NCI-H2107 (cell line): ENCODE measurements around the gene RTP5.
"Not testable (repeated sequence)": the region's sequence is repeated elsewhere in the genome, so short reads cannot be mapped to it uniquely, and the experiment has no call there.

Experiments
- DNase-seq: peaks from one replicate; lab custom pipeline; 2025; lab: John Stamatoyannopoulos, UW

Gene RTP5

DNA sequence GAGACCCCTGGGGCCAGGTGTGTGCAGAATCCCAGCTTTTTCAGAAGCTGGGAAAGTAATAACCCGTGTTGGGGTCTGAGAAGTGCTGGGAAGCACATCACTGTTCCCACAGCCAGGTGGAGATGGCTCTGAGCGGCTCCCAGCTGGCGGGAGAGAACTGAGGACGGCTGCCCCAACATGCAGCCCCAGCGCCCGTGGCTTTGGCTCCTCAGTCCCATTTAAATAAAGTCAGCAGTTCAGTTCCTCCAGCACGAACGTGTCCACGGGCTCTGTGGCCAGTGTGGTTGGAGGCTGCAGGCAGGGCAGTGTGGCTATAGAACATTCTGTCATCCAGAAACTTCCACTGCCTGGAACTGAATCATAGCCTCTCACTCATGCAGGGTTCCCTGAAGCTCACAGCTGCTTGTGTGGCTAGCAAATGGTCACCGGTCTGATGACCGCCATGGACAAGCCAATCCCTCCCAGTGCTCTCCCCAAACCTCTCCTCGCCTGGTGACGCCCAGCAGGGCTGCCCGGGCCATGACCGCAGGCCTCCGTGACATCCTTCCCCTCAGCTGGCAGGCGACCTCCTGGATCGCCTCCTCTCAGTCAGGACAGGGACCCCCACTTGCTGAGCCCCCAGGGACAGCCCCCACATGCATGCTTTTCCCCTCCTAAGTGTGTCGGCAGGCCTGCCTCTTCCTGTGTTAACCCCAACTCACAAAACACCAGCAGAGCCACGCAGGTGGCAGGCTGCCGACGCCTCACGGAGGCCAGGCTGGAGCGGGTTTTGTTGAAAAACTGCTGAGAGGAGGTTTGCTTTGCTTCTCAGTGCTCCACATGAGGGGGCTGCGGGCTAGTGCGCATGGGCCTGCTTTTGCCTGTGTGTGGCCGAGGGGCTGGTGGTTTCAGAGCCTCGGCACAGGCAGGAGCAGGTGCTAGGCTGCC, 1.3 kb downstream of the RTP5 start:
- DNase-seq, result no peak

DNA sequence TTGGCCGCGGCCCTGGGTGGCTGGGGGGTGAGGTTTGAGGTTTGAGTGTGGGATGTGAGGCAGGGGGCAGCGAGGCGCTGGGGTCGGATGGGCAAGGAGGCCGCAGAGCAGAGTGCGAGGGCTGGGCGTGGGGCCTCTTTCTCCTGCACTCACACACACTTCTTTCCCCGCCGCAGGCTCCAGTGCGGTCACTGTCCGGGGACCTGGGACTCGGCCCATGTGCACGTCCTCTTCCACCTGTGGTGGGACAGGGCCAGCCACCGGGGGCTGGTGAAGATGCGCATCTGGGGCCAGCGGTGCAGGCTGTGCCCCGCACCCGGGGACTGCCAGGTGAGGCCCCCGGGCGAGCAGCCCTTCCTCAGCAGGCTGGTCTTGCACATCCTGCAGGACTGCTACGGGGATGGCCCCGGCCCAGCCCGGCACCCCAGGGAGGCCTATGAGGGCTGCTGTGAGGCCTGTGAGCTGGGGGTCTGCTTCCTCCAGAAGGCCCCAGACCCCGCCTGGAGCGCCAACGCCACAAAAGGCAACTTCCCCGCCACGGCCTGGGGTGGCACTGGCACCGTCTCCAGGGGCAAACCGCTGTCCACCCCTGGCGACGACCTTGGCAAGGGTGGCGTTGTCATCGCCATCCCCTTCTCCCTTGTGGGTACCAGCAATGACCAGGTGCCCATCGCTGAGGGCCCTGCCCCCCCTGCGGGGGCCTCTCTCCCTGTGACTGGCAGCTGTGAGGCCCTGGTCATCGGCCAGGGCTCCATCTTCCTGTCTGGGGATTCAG, 2.2 kb downstream of the RTP5 start:
- DNase-seq, result no peak

GRCh38 chr2:241872313-241872642, 2.7 kb downstream of the RTP5 start:
- DNase-seq, result no peak

DNA sequence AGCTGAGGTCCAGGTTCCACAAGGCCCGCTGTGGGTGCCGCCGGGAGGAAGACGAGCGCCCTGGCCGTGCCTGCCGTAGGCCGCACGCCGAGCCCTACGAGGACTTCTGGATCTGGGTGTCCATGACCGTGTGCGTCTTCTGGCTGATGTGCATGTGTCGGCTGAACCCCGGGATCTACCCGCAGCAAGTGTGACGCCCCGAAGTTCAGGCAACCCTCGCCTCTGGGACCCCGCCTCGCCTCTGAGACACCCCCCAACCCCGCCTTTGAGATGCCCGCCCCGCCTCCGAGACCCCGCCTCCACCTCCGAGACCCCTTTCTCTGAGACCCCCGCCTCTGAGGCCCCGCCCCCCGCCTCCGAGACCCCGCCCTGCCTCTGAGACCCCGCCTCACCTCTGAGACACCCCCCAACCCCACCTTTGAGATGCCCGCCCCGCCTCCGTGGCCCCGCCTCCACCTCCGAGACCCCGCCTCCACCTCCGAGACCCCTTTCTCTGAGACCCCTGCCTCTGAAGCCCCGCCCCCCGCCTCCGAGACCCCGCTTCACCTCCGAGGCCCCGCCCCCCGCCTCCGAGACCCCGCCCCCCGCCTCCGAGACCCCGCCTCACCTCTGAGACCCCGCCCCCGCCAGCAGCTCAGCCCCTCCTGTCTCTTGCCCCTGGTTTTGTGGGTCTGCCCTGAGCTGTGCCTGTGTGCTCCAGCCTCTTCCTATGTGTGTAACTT, 3.7 kb downstream of the RTP5 start:
- DNase-seq, result no peak

DNA sequence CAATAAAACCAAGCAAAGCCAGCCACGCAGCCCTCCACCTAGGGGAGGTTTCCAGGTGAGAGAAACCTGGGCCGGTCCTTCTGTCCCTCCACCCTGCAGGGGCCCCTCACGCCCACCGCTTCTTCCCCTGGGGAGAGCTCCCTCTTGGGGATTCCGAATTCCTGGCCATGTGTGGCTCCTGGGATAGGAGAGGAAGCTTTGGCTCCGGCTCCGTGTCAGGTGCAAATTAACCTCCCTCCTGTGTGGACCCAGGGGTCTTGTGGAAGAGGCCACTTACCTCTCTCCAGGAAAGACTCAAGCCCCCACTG, 4.2 kb downstream of the RTP5 start:
- DNase-seq, result no peak

DNA sequence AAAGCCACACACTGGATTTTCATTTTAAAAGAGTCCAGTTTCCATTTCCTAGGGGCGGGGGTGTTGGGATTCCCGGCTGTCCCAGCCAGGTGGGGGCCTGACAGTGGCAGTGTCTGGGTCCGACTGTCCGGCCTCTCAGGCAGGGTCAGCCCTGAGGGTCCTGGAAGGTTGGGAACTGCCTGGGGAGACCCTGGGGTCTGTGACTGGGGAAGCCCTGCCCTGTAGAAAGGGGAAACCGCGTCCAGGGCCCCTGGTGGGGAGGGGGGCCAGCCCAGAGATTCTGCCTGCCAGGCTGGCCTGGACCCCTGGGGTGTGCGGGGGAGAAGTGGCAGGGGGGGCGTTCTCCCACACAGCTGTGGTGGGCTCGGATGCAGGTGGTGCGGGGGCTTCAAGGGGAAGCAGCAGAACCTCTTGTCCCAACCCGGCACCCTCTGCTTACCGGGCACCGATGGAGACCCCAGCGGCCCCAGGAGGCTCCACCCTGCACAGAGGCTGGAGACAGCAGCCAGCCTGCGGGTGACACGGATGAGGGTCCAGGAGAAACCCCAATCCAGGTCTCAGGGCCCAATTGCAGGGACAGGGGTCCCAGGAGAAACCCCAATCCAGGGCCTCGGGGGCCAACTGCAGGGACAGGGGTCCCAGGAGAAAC, 4.9 kb downstream of the RTP5 start:
- DNase-seq, result no peak

GRCh38 chr2:241875754-241876527, 6.4 kb downstream of the RTP5 start:
- DNase-seq, result not testable (repeated sequence)

DNA sequence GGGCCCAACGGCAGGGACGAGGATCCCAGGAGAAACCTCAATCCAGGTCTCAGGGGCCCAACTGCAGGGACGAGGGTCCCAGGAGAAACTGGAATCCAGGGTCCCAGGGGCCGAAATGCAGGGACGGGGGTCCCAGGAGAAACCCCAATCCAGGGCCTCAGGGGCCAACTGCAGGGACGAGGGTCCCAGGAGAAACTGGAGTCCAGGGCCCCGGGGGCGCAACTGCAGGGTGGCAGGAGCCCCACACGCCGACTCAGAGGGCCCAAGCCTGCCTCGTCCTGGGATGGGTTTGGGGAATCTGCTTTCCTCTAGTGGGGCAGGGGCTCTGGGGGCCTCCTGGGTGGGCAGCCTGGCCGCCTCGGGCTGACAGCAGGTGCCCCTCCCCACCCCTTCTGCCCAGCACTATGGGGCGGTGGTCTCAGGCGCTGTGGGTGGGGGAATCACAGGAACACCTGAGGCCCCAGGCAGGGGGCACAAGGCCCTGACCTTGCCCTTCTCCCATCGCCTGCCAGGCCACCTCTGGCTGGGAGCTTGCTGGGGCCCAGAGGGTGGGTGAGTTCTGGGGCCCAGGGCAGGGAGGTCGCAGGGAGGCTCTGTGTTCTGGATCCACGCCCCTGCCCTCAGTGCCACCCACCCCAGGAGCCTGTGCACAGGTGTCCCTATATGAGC, 7.1 kb downstream of the RTP5 start:
- DNase-seq, result no peak

- DNase-seq, result no peak
Observed at GRCh38 chr2:241877197-241877685, 7.7 kb downstream of the RTP5 start.

GRCh38 chr2:241877989-241878970, 8.8 kb downstream of the RTP5 start:
- no peak for DNase-seq

GRCh38 chr2:241879326-241879725, 9.8 kb downstream of the RTP5 start:
- no peak for DNase-seq

GRCh38 chr2:241880311-241881073, 11.0 kb downstream of the RTP5 start:
- no peak for DNase-seq

- DNase-seq, result no peak
Observed at GRCh38 chr2:241882091-241882625, 12.6 kb downstream of the RTP5 start.

DNA sequence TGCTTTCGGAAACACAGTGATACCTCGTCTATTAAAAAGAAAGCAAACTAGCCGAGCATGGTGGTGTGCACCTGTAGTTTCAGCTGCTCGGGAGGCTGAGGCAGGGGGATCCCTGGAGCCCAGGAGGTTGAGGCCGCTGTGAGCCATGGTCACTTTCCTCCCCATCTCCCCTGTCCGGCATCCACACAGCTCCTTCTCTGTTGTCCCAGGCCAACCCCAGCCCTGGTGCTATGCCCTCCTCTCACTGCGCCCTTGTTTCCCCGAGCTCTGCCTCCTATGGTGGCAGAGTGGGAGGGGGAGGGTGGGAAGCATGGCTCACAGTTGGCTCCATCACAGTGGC, 15.4 kb downstream of the RTP5 start:
- DNase-seq, result no peak

GRCh38 chr2:241885291-241885945, 15.9 kb downstream of the RTP5 start:
- no peak for DNase-seq

DNA sequence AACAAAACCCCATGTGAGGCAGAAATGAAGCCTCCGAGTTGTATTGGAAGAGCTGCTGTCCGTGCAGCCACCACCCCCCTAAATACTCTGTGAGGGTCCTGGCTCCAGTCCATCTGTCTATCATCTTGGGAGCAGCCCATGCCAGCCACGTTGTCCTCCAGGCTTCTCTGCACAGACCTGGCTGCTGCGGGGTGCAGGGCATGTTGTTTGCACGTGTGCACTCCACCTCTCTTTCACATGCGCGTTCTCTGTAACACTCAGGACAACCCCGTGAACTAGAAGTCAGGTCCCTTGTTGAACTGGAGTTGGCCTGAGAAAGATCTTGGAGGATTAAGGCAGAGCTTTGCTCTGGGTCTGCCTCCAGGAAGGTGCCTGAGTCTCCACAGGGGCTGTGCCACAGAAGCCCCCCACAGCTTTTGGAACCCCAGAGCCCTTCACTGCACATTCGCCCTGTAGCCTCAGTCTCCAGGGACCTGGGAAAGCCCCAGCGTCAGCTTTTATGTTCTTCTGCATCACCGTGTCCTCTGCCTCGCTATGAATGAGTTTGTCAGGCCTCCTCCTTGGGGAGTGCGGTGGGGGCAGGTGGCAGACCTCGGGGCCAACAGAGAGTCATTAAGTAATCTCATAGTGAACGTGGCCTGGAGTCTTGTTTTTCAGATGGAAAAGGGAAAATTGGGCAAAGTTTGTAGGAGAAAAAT, 16.6 kb downstream of the RTP5 start:
- no peak for DNase-seq

DNA sequence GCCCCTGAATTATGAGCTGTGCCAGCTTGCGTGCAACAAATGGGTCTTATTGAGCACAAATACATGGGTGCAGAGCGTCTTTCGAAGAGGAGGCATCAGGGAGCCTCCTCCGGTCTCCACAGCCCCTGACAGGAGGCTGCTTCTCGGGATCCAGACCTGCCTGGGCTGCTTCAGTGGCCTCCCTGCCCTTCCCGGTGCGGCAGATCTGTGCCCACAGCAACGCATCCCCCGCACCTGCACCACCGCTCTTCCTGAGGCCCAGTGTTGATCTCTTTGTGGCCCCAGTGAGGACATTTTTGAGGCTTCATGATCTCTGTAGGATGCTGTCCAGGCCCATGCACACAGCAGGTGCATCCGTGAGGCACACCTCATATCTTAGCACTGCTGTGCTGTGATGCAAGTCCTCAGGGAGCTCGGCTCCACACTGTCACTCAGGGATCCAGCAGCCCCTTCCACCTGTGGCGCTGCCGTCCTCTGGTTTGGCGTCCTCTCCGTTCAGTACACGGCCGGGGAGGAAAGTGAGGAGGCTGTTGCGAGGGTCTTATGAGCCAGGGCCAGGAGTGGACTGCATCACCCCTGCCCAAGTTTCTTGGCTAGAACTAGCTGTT, 17.4 kb downstream of the RTP5 start:
- no peak for DNase-seq
